ENCODE data around the gene PCYT2.

The PCYT2 gene

GRCh38 chr17:81925860-81926450 is 14.8 kb upstream of the PCYT2 start:
- Histone ChIP-seq H3K36me3 (ENCODE audit: control insufficient read depth, insufficient read depth, low read length) (peaks cover 6% of the 10 kb centered on the region; the same call in 1 of the 2 replicates), H3K27me3 (ENCODE audit: control insufficient read depth, insufficient read depth, low read length) (0 out of 2 replicates have a peak, but pooled peaks cover 1% of the 10 kb centered on the region), H3K9me3 (ENCODE audit: control insufficient read depth, insufficient read depth, low read length) (no peaks in the 10 kb centered on the region), H3K4me1 (ENCODE audit: control insufficient read depth, insufficient read depth, low read length) (peaks cover 22% of the 10 kb centered on the region), H3K27ac (ENCODE audit: low read length) (no peak overlapping the region), H3K4me3 (ENCODE audit: low read length) (peak overlapping the region; percentile 81; the same call in 1 of the 2 replicates)
- WGBS (ENCODE audit: insufficient coverage, insufficient read length) = no CpG with 5 or more reads among the region's 10 CpGs
- DNase-seq (ENCODE audit: low read depth, low spot score) = no peak

- peaks cover 9% of the 10 kb centered on the region; the same call in 1 of the 2 replicates for H3K36me3 ChIP-seq (ENCODE audit: control insufficient read depth, insufficient read depth, low read length)
- H3K4me3 ChIP-seq (ENCODE audit: low read length) = no peak overlapping the region
- DNase-seq (ENCODE audit: low read depth, low spot score) = no peak
- WGBS (ENCODE audit: insufficient coverage, insufficient read length) = no CpG with 5 or more reads among the region's 21 CpGs
- peaks cover 22% of the 10 kb centered on the region for H3K4me1 ChIP-seq (ENCODE audit: control insufficient read depth, insufficient read depth, low read length)
- H3K27ac ChIP-seq (ENCODE audit: low read length) = no peak overlapping the region
- no peaks in the 10 kb centered on the region for H3K9me3 ChIP-seq (ENCODE audit: control insufficient read depth, insufficient read depth, low read length)
- H3K27me3 ChIP-seq (ENCODE audit: control insufficient read depth, insufficient read depth, low read length) = 0 out of 2 replicates have a peak, but pooled peaks cover 1% of the 10 kb centered on the region
These were observed 13.6 kb upstream of the PCYT2 start for GRCh38 chr17:81924557-81925532.

- peaks cover 9% of the 10 kb centered on the region; the same call in 1 of the 2 replicates for H3K36me3 ChIP-seq (ENCODE audit: control insufficient read depth, insufficient read depth, low read length)
- no peak overlapping the region; the same call in 1 of the 2 replicates for H3K4me3 ChIP-seq (ENCODE audit: low read length)
- DNase-seq (ENCODE audit: low read depth, low spot score) = no peak
- peaks cover 22% of the 10 kb centered on the region for H3K4me1 ChIP-seq (ENCODE audit: control insufficient read depth, insufficient read depth, low read length)
- H3K27ac ChIP-seq (ENCODE audit: low read length) = no peak overlapping the region
- H3K9me3 ChIP-seq (ENCODE audit: control insufficient read depth, insufficient read depth, low read length) = no peaks in the 10 kb centered on the region
- no CpG with 5 or more reads among the region's 32 CpGs for WGBS (ENCODE audit: insufficient coverage, insufficient read length)
- 0 out of 2 replicates have a peak, but pooled peaks cover under 1% of the 10 kb centered on the region for H3K27me3 ChIP-seq (ENCODE audit: control insufficient read depth, insufficient read depth, low read length)
These were observed 12.4 kb upstream of the PCYT2 start for GRCh38 chr17:81923302-81924260.

GRCh38 chr17:81922566-81923301 is 11.5 kb upstream of the PCYT2 start:
- no CpG with 5 or more reads among the region's 58 CpGs for WGBS (ENCODE audit: insufficient coverage, insufficient read length)
- Histone ChIP-seq H3K4me1 (ENCODE audit: control insufficient read depth, insufficient read depth, low read length) (peaks cover 22% of the 10 kb centered on the region), H3K9me3 (ENCODE audit: control insufficient read depth, insufficient read depth, low read length) (no peaks in the 10 kb centered on the region), H3K27me3 (ENCODE audit: control insufficient read depth, insufficient read depth, low read length) (no peaks in the 10 kb centered on the region), H3K27ac (ENCODE audit: low read length) (no peak overlapping the region), H3K36me3 (ENCODE audit: control insufficient read depth, insufficient read depth, low read length) (peaks cover 9% of the 10 kb centered on the region; the same call in 1 of the 2 replicates), H3K4me3 (ENCODE audit: low read length) (no peak overlapping the region)
- no peak for DNase-seq (ENCODE audit: low read depth, low spot score)

GRCh38 chr17:81921996-81922565 is 10.9 kb upstream of the PCYT2 start:
- Histone ChIP-seq H3K4me1 (ENCODE audit: control insufficient read depth, insufficient read depth, low read length) (peaks cover 22% of the 10 kb centered on the region), H3K4me3 (ENCODE audit: low read length) (no peak overlapping the region), H3K36me3 (ENCODE audit: control insufficient read depth, insufficient read depth, low read length) (peaks cover 9% of the 10 kb centered on the region; the same call in 1 of the 2 replicates), H3K27me3 (ENCODE audit: control insufficient read depth, insufficient read depth, low read length) (no peaks in the 10 kb centered on the region), H3K27ac (ENCODE audit: low read length) (no peak overlapping the region), H3K9me3 (ENCODE audit: control insufficient read depth, insufficient read depth, low read length) (no peaks in the 10 kb centered on the region)
- no CpG with 5 or more reads among the region's 23 CpGs for WGBS (ENCODE audit: insufficient coverage, insufficient read length)
- DNase-seq (ENCODE audit: low read depth, low spot score) = no peak

GRCh38 chr17:81921537-81921862 is 10.3 kb upstream of the PCYT2 start:
- H3K27me3 ChIP-seq (ENCODE audit: control insufficient read depth, insufficient read depth, low read length) = no peaks in the 10 kb centered on the region
- H3K27ac ChIP-seq (ENCODE audit: low read length) = no peak overlapping the region
- no peak overlapping the region for H3K4me3 ChIP-seq (ENCODE audit: low read length)
- DNase-seq (ENCODE audit: low read depth, low spot score) = no peak
- peaks cover 25% of the 10 kb centered on the region for H3K4me1 ChIP-seq (ENCODE audit: control insufficient read depth, insufficient read depth, low read length)
- no CpG with 5 or more reads among the region's 3 CpGs for WGBS (ENCODE audit: insufficient coverage, insufficient read length)
- peaks cover 9% of the 10 kb centered on the region; the same call in 1 of the 2 replicates for H3K36me3 ChIP-seq (ENCODE audit: control insufficient read depth, insufficient read depth, low read length)
- H3K9me3 ChIP-seq (ENCODE audit: control insufficient read depth, insufficient read depth, low read length) = no peaks in the 10 kb centered on the region

GRCh38 chr17:81920612-81921536 is 9.7 kb upstream of the PCYT2 start:
- Histone ChIP-seq H3K9me3 (ENCODE audit: control insufficient read depth, insufficient read depth, low read length) (no peaks in the 10 kb centered on the region), H3K4me1 (ENCODE audit: control insufficient read depth, insufficient read depth, low read length) (peaks cover 21% of the 10 kb centered on the region), H3K36me3 (ENCODE audit: control insufficient read depth, insufficient read depth, low read length) (peaks cover 9% of the 10 kb centered on the region; the same call in 1 of the 2 replicates), H3K4me3 (ENCODE audit: low read length) (no peak overlapping the region), H3K27ac (ENCODE audit: low read length) (no peak overlapping the region), H3K27me3 (ENCODE audit: control insufficient read depth, insufficient read depth, low read length) (no peaks in the 10 kb centered on the region)
- no CpG with 5 or more reads among the region's 33 CpGs for WGBS (ENCODE audit: insufficient coverage, insufficient read length)
- DNase-seq (ENCODE audit: low read depth, low spot score) = no peak

GRCh38 chr17:81918832-81919545 is 7.8 kb upstream of the PCYT2 start:
- no peaks in the 10 kb centered on the region for H3K27me3 ChIP-seq (ENCODE audit: control insufficient read depth, insufficient read depth, low read length)
- no CpG with 5 or more reads among the region's 15 CpGs for WGBS (ENCODE audit: insufficient coverage, insufficient read length)
- peaks cover 10% of the 10 kb centered on the region for H3K4me1 ChIP-seq (ENCODE audit: control insufficient read depth, insufficient read depth, low read length)
- no peak for DNase-seq (ENCODE audit: low read depth, low spot score)
- H3K36me3 ChIP-seq (ENCODE audit: control insufficient read depth, insufficient read depth, low read length) = peaks cover 24% of the 10 kb centered on the region
- H3K4me3 ChIP-seq (ENCODE audit: low read length) = no peak overlapping the region
- H3K9me3 ChIP-seq (ENCODE audit: control insufficient read depth, insufficient read depth, low read length) = no peaks in the 10 kb centered on the region
- no peak overlapping the region for H3K27ac ChIP-seq (ENCODE audit: low read length)
